Parathyroid adenoma (tissue), 2 donors: ENCODE measurements around the gene FES.
"Not testable (repeated sequence)": the region's sequence is repeated elsewhere in the genome, so short reads cannot be mapped to it uniquely, and the experiment has no call there.

Experiments
- H2AFZ ChIP-seq: fragments of 300-600 bp; sonication (generic); one replicate; pipeline ENCODE4 v1.7.0; 2017; ENCODE audit warnings: antibody characterized with exemption, mild to moderate bottlenecking
- H3K27ac ChIP-seq: fragments of 300-600 bp; sonication (generic); one replicate; pipeline ENCODE4 v1.7.0; 2017
- H3K27me3 ChIP-seq: fragments of 300-600 bp; sonication (generic); one replicate; pipeline ENCODE4 v1.7.0; 2017; ENCODE audit warnings: low read length; ENCODE audit not compliant: control insufficient read depth, insufficient read depth
- H3K36me3 ChIP-seq: fragments of 300-600 bp; sonication (generic); one replicate; pipeline ENCODE4 v1.7.0; 2017; ENCODE audit warnings: low read length; ENCODE audit not compliant: control insufficient read depth, insufficient read depth
- H3K4me1 ChIP-seq: fragments of 300-600 bp; sonication (generic); one replicate; pipeline ENCODE4 v1.7.0; 2017; ENCODE audit warnings: control low read depth
- H3K4me2 ChIP-seq: fragments of 300-600 bp; sonication (generic); one replicate; pipeline ENCODE4 v1.7.0; 2017; ENCODE audit warnings: low read length
- H3K4me3 ChIP-seq: fragments of 300-600 bp; sonication (generic); one replicate; pipeline ENCODE4 v1.7.0; 2017; ENCODE audit warnings: low read depth, low read length
- H3K79me2 ChIP-seq: fragments of 300-600 bp; sonication (generic); one replicate; pipeline ENCODE4 v1.7.0; 2017; ENCODE audit warnings: control low read depth
- H3K9ac ChIP-seq: fragments of 300-600 bp; sonication (generic); one replicate; pipeline ENCODE4 v1.7.0; 2017; ENCODE audit warnings: mild to moderate bottlenecking
- H3K9me3 ChIP-seq: fragments of 300-600 bp; sonication (generic); one replicate; pipeline ENCODE4 v1.7.0; 2017; ENCODE audit warnings: low read length; ENCODE audit not compliant: control insufficient read depth
- TF ChIP-seq, protein P1 (sequence below): fragments of 300-600 bp; sonication (generic); IDR thresholded peaks from one replicate; pipeline ENCODE4 v1.7.0; 2017; ENCODE audit warnings: antibody characterized with exemption, mild to moderate bottlenecking
- donor health status: primary hyperparathyroidism.

FES gene

DNA sequence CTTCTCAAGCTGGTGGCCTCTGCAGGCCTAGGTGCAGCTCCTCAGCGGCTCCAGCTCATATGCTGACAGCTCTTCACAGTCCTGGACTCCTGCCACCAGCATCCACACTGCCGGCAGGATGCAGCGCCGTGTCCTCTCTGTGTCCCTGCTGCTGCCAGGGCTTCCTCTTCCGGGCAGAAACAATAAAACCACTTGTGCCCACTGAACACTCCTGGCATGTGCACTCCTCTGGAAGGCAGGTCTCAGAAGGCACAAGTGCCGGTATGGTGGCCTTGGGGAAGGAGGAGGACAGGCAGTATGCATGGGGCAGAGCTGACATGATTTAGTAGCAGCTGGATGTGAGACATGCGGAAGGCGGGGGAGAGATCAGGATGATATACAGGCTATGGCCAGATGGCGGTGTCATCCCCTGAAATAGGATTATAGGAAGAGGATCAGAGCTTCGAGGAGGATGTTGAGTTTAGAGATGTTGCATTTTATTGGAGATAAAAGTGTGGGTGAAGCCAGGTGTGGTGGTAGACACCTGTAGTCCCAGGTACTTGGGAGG lies 11.3 kb downstream of the FES start:
- no peak overlapping the region for H3K9ac ChIP-seq
- no peak overlapping the region for H3K4me2 ChIP-seq
- H3K4me1 ChIP-seq, result no peaks in the 10 kb centered on the region
- no peak overlapping the region for H2AFZ ChIP-seq
- no peak overlapping the region for H3K4me3 ChIP-seq
- H3K27ac ChIP-seq, result no peak overlapping the region
- no peaks in the 10 kb centered on the region for H3K79me2 ChIP-seq
- H3K9me3 ChIP-seq, result no peaks in the 10 kb centered on the region
- TF ChIP-seq, protein P1, sequence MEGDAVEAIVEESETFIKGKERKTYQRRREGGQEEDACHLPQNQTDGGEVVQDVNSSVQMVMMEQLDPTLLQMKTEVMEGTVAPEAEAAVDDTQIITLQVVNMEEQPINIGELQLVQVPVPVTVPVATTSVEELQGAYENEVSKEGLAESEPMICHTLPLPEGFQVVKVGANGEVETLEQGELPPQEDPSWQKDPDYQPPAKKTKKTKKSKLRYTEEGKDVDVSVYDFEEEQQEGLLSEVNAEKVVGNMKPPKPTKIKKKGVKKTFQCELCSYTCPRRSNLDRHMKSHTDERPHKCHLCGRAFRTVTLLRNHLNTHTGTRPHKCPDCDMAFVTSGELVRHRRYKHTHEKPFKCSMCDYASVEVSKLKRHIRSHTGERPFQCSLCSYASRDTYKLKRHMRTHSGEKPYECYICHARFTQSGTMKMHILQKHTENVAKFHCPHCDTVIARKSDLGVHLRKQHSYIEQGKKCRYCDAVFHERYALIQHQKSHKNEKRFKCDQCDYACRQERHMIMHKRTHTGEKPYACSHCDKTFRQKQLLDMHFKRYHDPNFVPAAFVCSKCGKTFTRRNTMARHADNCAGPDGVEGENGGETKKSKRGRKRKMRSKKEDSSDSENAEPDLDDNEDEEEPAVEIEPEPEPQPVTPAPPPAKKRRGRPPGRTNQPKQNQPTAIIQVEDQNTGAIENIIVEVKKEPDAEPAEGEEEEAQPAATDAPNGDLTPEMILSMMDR, result no peak
- H3K36me3 ChIP-seq, result no peaks in the 10 kb centered on the region
- H3K27me3 ChIP-seq, result no peaks in the 10 kb centered on the region

GRCh38 chr15:90897131-90897655 lies 12.9 kb downstream of the FES start:
- H3K9me3 ChIP-seq, H3K79me2 ChIP-seq, H3K4me1 ChIP-seq, H3K4me2 ChIP-seq, H3K9ac ChIP-seq, H2AFZ ChIP-seq, H3K27me3 ChIP-seq, H3K36me3 ChIP-seq, H3K4me3 ChIP-seq, H3K27ac ChIP-seq: not testable (repeated sequence)

DNA sequence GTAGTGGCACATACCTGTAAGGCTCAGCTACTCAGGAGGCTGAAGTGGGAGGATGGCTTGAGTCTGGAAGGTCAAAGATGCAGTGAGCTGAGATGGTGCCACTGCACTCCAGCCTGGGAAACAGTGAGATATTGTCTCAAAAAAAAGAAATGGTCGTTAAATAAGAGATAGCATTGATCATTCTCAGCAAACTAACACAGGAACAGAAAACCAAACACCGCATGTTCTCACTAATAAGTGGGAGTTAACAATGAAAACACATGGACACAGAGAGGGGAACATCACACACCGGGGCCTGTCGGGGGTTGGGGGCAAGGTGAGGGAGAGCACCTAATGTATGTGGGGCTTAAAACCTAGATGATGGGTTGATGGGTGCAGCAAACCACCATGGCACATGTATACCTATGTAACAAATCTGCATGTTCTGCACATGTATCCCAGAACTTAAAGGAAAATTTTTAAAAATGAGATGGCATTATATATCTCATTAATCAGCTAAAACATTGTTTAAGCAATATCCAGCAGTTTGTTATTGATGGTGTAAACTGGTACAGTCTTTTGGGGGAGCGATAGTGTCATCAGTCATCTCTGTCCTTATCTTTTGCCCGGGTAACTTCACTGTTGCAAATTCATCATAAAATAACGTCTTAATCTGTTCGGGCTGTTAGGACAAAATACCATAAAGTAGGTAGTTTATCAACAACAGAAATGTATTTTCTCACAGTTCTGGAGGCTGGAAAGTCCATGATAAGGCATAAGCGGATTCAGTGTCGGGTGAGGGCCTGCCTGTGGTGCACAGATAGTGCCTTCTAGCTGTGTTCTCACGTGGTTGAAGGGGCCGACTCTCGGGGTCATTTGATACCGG lies 17.1 kb downstream of the FES start:
- peaks cover 3% of the 10 kb centered on the region for H3K4me1 ChIP-seq
- H3K27me3 ChIP-seq, result no peaks in the 10 kb centered on the region
- peak overlapping the region; percentile 95 for H2AFZ ChIP-seq
- H3K9ac ChIP-seq, result no peak overlapping the region
- peaks cover 3% of the 10 kb centered on the region for H3K79me2 ChIP-seq
- TF ChIP-seq, protein P1, result no peak
- peak overlapping the region; percentile 86 for H3K4me2 ChIP-seq
- peak overlapping the region; percentile 86 for H3K27ac ChIP-seq
- H3K36me3 ChIP-seq, result no peaks in the 10 kb centered on the region
- H3K9me3 ChIP-seq, result no peaks in the 10 kb centered on the region
- H3K4me3 ChIP-seq, result peak overlapping the region; percentile 65

DNA sequence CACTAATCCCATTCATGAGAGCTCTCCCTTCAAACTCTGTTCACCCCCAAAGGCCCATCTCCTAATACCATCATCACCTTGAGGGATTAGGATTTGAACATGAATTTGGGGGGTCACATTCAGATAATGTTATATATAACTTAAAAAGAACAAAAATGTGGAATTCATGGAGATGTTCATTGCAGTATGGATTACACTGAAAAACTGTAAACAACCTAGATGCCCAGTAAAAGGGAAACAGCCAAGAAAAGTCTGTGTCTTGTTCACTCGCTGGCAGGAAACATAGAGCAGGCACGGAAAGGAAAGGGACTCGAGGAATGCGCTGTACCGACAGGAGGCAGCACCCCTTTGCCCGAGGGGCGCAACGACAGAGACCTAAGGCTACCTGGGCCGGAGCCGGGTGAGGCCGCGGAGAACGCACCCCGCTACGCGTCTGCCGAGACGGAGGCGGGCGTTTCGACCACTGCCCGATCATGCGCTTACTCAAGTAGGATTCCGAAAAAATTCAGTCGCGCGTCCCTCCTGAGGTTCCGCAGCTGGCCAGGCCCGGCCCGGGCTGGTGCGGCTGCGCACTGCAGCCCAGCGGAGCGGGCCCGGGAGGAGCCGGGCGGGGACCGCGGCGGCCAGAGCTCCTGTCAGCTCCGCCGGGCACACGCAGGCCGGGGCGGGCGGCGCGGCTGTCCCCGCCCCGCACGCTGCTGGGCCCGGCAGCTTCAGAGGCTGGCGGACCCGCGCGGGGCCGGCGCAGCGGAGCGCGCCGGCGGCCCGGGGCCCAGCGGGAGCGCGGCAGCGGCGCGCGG lies 17.9 kb downstream of the FES start:
- TF ChIP-seq, protein P1, result peak; percentile 63

More for the DNA sequence above, 17.9 kb downstream of the FES start:
- Histone ChIP-seq H3K79me2 (peaks cover 3% of the 10 kb centered on the region), H3K4me3 (peak overlapping the region; percentile 65), H3K27me3 (no peaks in the 10 kb centered on the region), H3K36me3 (no peaks in the 10 kb centered on the region), H2AFZ (peak overlapping the region; percentile 95), H3K4me1 (peaks cover 3% of the 10 kb centered on the region), H3K9me3 (no peaks in the 10 kb centered on the region), H3K9ac (peak overlapping the region; percentile 61), H3K27ac (peak overlapping the region; percentile 86), H3K4me2 (peak overlapping the region; percentile 86)
